C1 segment of cervical spinal cord (tissue), 14 donors: Measurements from ENCODE around the gene RBPMS2.
A peak's percentile ranks its signal among the peaks of the same experiment; 100 is the strongest.

Experiments used
- DNase-seq, 14 donors: peaks; one replicate each; lab custom pipeline; 2025; lab: John Stamatoyannopoulos, UW

Gene RBPMS2

GRCh38 chr15:64695561-64695992 lies 79.8 kb downstream of the RBPMS2 start:
- peak in 6 of 14 donors; percentile 11 to 43 (median 32) for DNase-seq

- peak in 6 of 14 donors; percentile 23 to 57 (median 36) for DNase-seq
Measured at GRCh38 chr15:64694816-64695215, 80.6 kb downstream of the RBPMS2 start.

GRCh38 chr15:64693134-64693533 lies 82.3 kb downstream of the RBPMS2 start:
- DNase-seq = peak in 2 of 14 donors; percentile 17 to 33

GRCh38 chr15:64691896-64692565 lies 83.4 kb downstream of the RBPMS2 start:
- peak in 3 of 14 donors; percentile 18 to 48 (median 24) for DNase-seq

GRCh38 chr15:64690578-64691296 lies 84.7 kb downstream of the RBPMS2 start:
- no peak for DNase-seq

- DNase-seq = no peak
Measured at GRCh38 chr15:64690008-64690407, 85.4 kb downstream of the RBPMS2 start.
